Vagina (tissue), 2 donors: ENCODE measurements around the gene MMP20.

ENCODE experiments used
- POLR2A ChIP-seq, 2 donors: fragments of 450-650 bp; IDR thresholded peaks; one replicate each; pipeline ENCODE4 v1.6.1; 2017; ENCODE audit warnings: antibody characterized with exemption in 2 of 2, mild to moderate bottlenecking in 2 of 2, moderate library complexity in 2 of 2
- TF ChIP-seq, protein P1 (sequence below), 3 experiments: fragments of 450-650 bp in 2 of 3; fragments of 200-600 bp in 1 of 3; sonication (generic) in 1 of 3; IDR thresholded peaks; one replicate each; pipeline ENCODE4 v1.5.1; 2017 to 2019; ENCODE audit warnings: antibody characterized with exemption in 3 of 3, mild to moderate bottlenecking in 2 of 3, moderate library complexity in 2 of 3

- TF ChIP-seq POLR2A (IDR thresholded peaks at IDR 0.05): no peak
- TF ChIP-seq, protein P1, sequence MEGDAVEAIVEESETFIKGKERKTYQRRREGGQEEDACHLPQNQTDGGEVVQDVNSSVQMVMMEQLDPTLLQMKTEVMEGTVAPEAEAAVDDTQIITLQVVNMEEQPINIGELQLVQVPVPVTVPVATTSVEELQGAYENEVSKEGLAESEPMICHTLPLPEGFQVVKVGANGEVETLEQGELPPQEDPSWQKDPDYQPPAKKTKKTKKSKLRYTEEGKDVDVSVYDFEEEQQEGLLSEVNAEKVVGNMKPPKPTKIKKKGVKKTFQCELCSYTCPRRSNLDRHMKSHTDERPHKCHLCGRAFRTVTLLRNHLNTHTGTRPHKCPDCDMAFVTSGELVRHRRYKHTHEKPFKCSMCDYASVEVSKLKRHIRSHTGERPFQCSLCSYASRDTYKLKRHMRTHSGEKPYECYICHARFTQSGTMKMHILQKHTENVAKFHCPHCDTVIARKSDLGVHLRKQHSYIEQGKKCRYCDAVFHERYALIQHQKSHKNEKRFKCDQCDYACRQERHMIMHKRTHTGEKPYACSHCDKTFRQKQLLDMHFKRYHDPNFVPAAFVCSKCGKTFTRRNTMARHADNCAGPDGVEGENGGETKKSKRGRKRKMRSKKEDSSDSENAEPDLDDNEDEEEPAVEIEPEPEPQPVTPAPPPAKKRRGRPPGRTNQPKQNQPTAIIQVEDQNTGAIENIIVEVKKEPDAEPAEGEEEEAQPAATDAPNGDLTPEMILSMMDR (IDR thresholded peaks at IDR 0.05): no peak
Observed at GRCh38 chr11:102573851-102574250, 51.3 kb downstream of the MMP20 start.
